GM19099 (cell line): ENCODE data around the gene PIR.

Experiments
- POLR2A ChIP-seq: IDR thresholded peaks from 3 replicates; pipeline ENCODE4 v1.6.1; 2011; ENCODE audit warnings: low read depth; ENCODE audit not compliant: insufficient read length; ENCODE audit errors: extremely low read depth

Gene PIR

GRCh38 chrX:15441464-15441863 is 51.7 kb downstream of the PIR start:
- TF ChIP-seq POLR2A: no peak

GRCh38 chrX:15438332-15438731 is 54.8 kb downstream of the PIR start:
- no peak for TF ChIP-seq POLR2A

- TF ChIP-seq POLR2A: no peak
Observed at GRCh38 chrX:15437724-15438123, 55.4 kb downstream of the PIR start.

GRCh38 chrX:15435836-15436619 is 57.1 kb downstream of the PIR start:
- no peak for TF ChIP-seq POLR2A

GRCh38 chrX:15434205-15434604 is 58.9 kb downstream of the PIR start:
- no peak for TF ChIP-seq POLR2A

- no peak for TF ChIP-seq POLR2A
Observed at GRCh38 chrX:15430584-15430983, 62.5 kb downstream of the PIR start.

- TF ChIP-seq POLR2A: no peak
Observed at GRCh38 chrX:15430076-15430475, 63.1 kb downstream of the PIR start.

GRCh38 chrX:15425024-15425423 is 68.1 kb downstream of the PIR start:
- TF ChIP-seq POLR2A: no peak

- TF ChIP-seq POLR2A: no peak
Observed at GRCh38 chrX:15418707-15419181, 74.4 kb downstream of the PIR start.

- TF ChIP-seq POLR2A: no peak
Observed at GRCh38 chrX:15418041-15418706, 75.0 kb downstream of the PIR start.

- TF ChIP-seq POLR2A: no peak
Observed at GRCh38 chrX:15416133-15416993, 76.8 kb downstream of the PIR start.

GRCh38 chrX:15413101-15413500 is 80.0 kb downstream of the PIR start:
- TF ChIP-seq POLR2A: no peak

- no peak for TF ChIP-seq POLR2A
Observed at GRCh38 chrX:15410947-15411346, 82.2 kb downstream of the PIR start.

GRCh38 chrX:15410430-15410829 is 82.7 kb downstream of the PIR start:
- TF ChIP-seq POLR2A: no peak

- no peak for TF ChIP-seq POLR2A
Observed at GRCh38 chrX:15405846-15406245, 87.3 kb downstream of the PIR start.

GRCh38 chrX:15404401-15405096 is 88.6 kb downstream of the PIR start:
- TF ChIP-seq POLR2A: no peak

GRCh38 chrX:15401378-15401777 is 91.8 kb downstream of the PIR start:
- no peak for TF ChIP-seq POLR2A
